Skeletal muscle satellite cell (primary cell): ENCODE data around the gene CEP63.

Experiments used
- H3K27me3 ChIP-seq: 2 replicates; pipeline ENCODE4 v1.7.0; 2013; ENCODE audit warnings: low read length; ENCODE audit not compliant: control insufficient read depth, insufficient read depth
- H3K36me3 ChIP-seq: 2 replicates; pipeline ENCODE4 v1.7.0; 2013; ENCODE audit warnings: mild to moderate bottlenecking, control low read depth, low read length; ENCODE audit not compliant: insufficient read depth
- H3K4me1 ChIP-seq: 2 replicates; pipeline ENCODE4 v1.7.0; 2013; ENCODE audit warnings: low read length; ENCODE audit not compliant: control insufficient read depth, insufficient read depth
- H3K4me2 ChIP-seq: 2 replicates; pipeline ENCODE4 v1.7.0; 2013; ENCODE audit warnings: mild to moderate bottlenecking, low read length
- H3K4me3 ChIP-seq: 2 replicates; pipeline ENCODE4 v1.7.0; 2013; ENCODE audit warnings: low read length
- H3K9ac ChIP-seq: 2 replicates; pipeline ENCODE4 v1.7.0; 2013; ENCODE audit warnings: mild to moderate bottlenecking, low read depth, low read length, moderate library complexity
- H3K9me3 ChIP-seq: replicated peaks from 2 replicates; pipeline ENCODE4 v1.7.0; 2013; ENCODE audit warnings: mild to moderate bottlenecking, control low read depth, low read length

CEP63 gene

DNA sequence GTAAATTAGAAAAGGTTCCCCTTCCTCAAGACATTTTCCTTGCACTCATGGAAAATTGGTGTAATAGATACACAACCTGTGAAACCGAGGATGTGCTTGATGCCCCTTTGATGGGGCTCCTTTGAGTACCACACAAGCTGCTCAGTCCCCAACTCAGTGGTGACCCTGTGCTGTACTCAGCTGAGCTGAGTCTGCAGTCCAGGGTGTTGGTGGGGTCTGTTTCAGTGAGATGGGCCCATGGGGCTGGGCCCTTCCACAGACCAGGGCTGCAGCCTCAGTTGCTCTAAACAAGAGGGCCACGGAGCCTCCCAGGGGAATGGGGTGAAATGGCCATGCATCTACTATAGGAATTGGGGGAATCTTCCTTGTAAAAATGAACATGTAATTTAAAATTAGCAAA is 125.7 kb downstream of the CEP63 start:
- H3K36me3 ChIP-seq = no peaks in the 10 kb centered on the region
- no peaks in the 10 kb centered on the region for H3K4me1 ChIP-seq
- H3K4me3 ChIP-seq = no peak overlapping the region
- H3K27me3 ChIP-seq = peaks cover 25% of the 10 kb centered on the region
- no peak overlapping the region for H3K9ac ChIP-seq
- no peaks in the 10 kb centered on the region for H3K9me3 ChIP-seq
- H3K4me2 ChIP-seq = no peak overlapping the region

DNA sequence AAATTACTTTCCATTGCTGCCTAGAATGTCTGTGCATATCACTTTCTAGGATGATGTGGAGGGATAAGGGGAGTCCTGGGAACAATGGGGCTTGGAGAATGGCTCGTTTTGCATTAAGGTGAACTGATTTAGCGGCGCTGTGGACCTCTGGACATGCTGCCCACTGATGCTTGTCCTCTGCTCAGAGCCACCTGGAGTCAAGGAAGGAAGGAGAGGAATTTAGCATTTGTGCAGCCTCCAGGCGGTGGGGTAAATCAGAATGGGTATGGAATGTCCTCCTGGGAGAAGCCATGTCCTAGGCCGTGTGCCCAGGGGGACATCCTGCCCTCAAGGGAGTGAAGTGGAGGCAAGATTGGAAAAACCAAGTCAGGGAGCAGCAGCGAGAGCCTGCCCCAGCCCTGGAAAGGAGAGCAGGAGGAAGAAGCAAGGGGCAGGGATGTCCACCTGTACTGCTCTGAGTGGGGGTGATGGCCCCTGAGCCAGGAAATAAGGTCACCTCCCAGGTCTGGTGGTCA is 127.2 kb downstream of the CEP63 start:
- Histone ChIP-seq H3K36me3 (no peaks in the 10 kb centered on the region), H3K9me3 (no peaks in the 10 kb centered on the region), H3K4me3 (no peak overlapping the region), H3K27me3 (peaks cover 16% of the 10 kb centered on the region), H3K4me1 (no peaks in the 10 kb centered on the region), H3K9ac (no peak overlapping the region), H3K4me2 (no peak overlapping the region)

DNA sequence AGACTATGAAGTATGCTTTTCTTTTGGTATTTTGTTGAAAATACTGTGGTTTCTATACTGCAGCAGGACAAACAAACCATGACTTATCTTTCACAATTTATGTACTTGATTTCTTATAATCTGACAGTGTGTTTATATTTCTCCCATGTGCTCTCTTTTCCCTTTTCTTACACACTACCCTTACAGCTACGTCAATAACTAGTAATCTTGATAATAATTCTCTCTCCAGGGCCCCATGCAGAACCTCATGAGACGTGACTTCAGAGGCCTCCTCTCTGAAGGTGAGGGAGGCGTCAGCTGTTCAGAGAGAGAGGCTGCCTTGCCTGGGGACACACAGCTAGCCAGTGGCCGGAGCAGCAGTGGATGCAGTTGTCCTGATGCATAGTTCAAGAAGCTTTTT is 129.1 kb downstream of the CEP63 start:
- Histone ChIP-seq H3K4me3 (no peak overlapping the region), H3K27me3 (peaks cover 9% of the 10 kb centered on the region), H3K4me1 (no peaks in the 10 kb centered on the region), H3K9me3 (no peaks in the 10 kb centered on the region), H3K36me3 (no peaks in the 10 kb centered on the region), H3K9ac (no peak overlapping the region), H3K4me2 (no peak overlapping the region)

DNA sequence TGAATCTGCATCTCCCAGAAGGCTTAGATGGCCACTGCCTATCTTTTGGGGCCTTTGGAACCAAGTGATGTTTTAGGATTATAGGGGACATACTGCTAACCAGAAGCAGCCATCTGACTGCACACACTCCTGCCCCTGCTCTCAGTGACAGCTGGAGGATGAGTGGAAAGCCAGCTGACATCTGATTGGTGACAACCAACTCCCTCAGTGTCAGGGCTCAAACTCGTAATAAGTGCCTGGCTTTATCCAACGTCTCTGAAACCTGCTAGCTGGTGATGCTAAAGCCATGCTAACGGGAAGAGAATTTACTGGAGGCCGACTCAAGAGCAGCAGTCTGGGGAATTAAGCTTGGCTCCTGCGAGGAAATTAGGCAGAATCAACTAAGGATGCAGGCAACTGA is 129.9 kb downstream of the CEP63 start:
- Histone ChIP-seq H3K4me3 (no peak overlapping the region), H3K4me2 (no peak overlapping the region), H3K4me1 (no peaks in the 10 kb centered on the region), H3K9me3 (no peaks in the 10 kb centered on the region), H3K9ac (no peak overlapping the region), H3K36me3 (no peaks in the 10 kb centered on the region), H3K27me3 (peaks cover 8% of the 10 kb centered on the region)

DNA sequence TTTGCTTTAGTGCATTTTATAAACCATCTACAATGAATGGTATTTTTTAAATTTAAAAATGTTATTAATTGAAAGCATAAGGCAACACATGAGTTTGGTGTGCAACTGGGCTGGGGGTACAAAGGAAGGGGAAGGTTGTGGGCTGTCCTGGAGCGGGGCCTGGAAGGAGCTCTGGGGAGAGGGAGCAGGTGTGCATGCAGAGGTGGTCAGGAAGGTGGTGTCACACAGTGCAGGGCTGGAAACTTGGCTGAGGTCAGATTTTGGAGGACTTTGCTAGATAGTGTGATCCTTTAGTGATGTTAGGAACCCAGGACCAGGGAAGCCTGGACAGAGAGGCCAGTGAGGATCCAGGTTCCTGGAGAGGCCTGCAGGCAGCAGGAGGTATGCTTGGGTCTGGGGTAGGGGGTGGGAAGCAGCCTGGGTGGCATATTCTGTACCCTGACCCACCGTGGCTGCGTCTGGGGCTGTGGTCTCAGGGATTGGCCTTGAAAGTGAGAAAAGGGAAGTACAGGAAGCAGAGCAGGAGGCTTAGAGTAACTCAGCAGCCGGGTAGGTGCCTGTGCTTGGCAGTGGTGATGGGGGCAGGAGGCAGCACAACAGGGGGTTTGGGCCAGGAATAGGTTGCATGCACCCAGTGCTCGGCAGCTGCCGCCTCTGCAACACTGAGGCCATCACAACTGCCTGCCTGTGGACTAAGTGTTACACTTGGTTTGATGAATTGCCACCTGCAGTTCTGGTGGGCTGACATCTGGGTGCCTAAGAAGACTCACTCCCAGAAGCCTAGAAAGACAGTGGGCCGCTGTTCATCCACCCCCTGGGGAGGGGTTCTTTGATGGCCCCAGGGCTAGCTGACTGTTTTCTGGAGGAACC is 132.0 kb downstream of the CEP63 start:
- Histone ChIP-seq H3K9ac (no peak overlapping the region), H3K4me3 (no peak overlapping the region), H3K4me1 (no peaks in the 10 kb centered on the region), H3K9me3 (no peaks in the 10 kb centered on the region), H3K4me2 (no peak overlapping the region), H3K27me3 (peaks cover 2% of the 10 kb centered on the region), H3K36me3 (no peaks in the 10 kb centered on the region)

DNA sequence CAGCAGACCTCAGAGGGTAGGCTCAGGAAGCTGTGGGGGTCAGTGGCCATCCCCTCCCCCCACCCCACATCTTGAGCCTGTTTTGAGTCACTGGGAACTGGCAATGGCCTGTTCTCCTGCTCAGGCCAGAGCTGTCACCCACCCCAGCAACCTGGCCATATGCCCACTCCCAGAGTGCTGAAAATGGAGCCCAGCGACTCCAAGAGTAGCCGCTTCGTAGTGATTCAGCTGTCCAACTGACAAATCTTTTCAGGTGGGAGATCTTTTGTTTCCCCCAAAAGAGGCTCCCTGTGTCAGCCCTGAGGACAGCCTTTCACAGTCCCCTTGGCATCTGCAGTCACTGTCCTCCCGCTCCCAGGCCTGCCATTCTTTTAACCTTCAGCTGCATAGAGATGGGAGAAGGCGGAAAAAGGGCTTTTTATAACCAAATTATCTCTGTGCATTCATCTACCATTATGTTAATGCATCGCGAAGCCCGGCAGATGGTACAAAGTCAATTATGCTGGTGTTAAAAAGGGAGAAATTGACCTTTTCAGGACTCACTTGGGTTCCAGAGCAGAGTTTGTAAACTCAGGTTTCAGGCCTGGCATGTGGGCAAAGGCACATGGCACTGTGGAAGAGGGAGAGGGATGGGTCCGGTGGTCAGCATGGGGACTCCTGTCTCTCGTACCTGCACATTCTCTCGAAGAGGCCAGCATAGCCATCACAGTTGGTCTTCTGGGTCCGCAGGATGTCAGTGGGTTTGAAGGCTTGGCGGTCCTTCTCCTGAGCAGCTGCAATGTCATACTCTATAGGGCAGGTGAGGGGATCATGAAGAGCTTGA is 132.8 kb downstream of the CEP63 start:
- H3K9me3 ChIP-seq = no peaks in the 10 kb centered on the region
- no peaks in the 10 kb centered on the region for H3K27me3 ChIP-seq
- H3K4me3 ChIP-seq = no peak overlapping the region
- no peak overlapping the region for H3K4me2 ChIP-seq
- no peaks in the 10 kb centered on the region for H3K36me3 ChIP-seq
- no peak overlapping the region for H3K9ac ChIP-seq
- H3K4me1 ChIP-seq = no peaks in the 10 kb centered on the region

DNA sequence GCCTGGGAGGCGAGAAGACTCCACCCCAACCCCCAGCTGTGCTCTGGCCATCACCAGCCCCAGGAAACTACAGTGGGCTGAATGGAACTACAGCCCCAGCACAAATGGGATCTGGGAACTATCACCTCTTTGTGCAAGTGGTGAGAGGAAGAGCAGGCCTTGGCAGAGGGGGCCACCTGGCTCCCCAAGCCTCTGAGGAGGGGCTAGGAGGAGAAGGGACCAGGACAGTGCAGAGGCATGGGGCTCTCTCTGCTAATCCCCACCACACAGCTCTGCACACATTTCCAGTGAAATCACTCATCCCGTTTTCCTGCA is 133.4 kb downstream of the CEP63 start:
- H3K9ac ChIP-seq = no peak overlapping the region
- H3K27me3 ChIP-seq = no peaks in the 10 kb centered on the region
- H3K4me2 ChIP-seq = no peak overlapping the region
- H3K9me3 ChIP-seq = no peaks in the 10 kb centered on the region
- no peaks in the 10 kb centered on the region for H3K4me1 ChIP-seq
- no peak overlapping the region for H3K4me3 ChIP-seq
- no peaks in the 10 kb centered on the region for H3K36me3 ChIP-seq

DNA sequence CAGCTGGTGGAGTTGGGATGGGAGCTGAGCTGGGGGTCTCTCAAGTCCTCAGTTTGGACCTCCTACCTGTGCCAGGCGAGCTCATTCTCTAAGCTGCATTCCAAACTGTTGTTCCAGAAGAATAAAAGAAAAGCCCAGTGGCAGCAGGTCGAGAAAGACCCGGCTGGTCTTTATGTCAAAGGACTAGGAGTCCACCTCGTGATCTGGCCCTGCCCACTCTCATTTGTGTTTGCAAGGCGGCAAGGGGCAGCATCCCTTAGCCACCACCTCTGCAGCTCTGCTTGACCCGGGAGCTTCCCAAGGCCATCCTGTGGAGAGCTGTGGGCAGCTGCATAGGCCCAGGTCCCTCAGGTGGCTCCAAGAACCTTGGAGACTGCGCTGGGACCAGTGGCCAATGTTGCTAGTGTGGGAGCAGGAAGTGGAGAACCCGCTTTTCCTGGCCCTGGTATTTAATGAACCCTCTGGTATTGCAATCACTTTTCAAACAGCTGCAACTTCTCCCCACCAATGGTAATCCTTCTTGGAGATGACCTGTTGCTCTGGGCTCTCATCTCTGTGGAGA is 134.1 kb downstream of the CEP63 start:
- no peak overlapping the region for H3K4me2 ChIP-seq
- H3K4me1 ChIP-seq = no peaks in the 10 kb centered on the region
- H3K4me3 ChIP-seq = no peak overlapping the region
- H3K9me3 ChIP-seq = no peaks in the 10 kb centered on the region
- H3K36me3 ChIP-seq = no peaks in the 10 kb centered on the region
- no peak overlapping the region for H3K9ac ChIP-seq
- H3K27me3 ChIP-seq = no peaks in the 10 kb centered on the region

DNA sequence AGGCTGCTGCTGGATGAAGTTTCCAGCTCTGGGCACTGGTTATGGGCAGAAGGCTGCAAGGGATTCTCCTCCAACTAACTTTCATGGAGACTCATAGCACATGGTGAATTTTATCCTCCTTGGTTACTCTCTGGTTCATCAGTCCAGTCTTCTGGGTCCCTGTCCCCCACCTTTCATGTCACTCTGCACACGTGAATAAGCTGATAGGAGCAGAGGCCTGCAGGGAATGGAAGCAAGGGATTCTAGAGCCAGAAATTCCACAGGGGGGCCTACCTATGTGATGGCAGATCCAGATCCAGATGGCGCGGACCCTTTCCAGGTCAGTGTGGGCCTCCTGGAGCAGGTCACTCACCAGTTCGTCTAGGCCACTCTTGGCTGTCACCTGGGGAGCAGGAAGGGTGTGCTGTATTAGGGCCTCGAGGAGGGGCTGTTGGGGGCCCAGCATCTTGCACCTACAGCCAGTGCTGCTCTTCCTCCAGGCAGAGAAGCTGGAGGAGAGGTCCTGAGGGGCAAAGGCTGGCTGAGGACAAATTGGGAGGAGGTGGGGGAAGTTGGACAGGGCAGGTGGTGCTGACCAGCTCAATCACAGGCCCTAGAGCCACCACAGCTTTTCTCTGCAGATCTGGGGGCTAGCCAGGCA is 134.7 kb downstream of the CEP63 start:
- Histone ChIP-seq H3K4me2 (no peak overlapping the region), H3K9ac (no peak overlapping the region), H3K36me3 (no peaks in the 10 kb centered on the region), H3K27me3 (no peaks in the 10 kb centered on the region), H3K4me3 (no peak overlapping the region), H3K9me3 (no peaks in the 10 kb centered on the region), H3K4me1 (no peaks in the 10 kb centered on the region)

DNA sequence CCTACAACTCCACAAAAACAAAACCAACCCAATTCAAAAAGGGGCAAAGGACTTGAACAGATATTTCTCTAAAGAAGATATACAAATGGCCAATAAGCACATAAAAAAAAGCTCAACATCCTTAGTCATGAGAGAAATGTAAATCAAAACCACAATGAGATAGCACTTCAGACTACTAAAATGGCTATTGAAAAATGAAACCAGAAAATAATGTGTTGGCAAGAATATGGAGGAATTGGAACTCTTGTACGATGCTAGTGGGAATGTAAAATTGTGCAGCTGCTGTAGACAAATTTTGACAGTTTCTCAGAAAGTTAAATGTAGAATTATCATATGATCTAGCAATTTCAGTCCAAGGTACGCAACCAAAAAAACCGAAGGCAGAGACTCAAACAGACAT is 136.0 kb downstream of the CEP63 start:
- H3K4me2 ChIP-seq = no peak overlapping the region
- no peaks in the 10 kb centered on the region for H3K27me3 ChIP-seq
- no peaks in the 10 kb centered on the region for H3K4me1 ChIP-seq
- no peak overlapping the region for H3K9ac ChIP-seq
- no peaks in the 10 kb centered on the region for H3K9me3 ChIP-seq
- H3K36me3 ChIP-seq = no peaks in the 10 kb centered on the region
- H3K4me3 ChIP-seq = no peak overlapping the region

DNA sequence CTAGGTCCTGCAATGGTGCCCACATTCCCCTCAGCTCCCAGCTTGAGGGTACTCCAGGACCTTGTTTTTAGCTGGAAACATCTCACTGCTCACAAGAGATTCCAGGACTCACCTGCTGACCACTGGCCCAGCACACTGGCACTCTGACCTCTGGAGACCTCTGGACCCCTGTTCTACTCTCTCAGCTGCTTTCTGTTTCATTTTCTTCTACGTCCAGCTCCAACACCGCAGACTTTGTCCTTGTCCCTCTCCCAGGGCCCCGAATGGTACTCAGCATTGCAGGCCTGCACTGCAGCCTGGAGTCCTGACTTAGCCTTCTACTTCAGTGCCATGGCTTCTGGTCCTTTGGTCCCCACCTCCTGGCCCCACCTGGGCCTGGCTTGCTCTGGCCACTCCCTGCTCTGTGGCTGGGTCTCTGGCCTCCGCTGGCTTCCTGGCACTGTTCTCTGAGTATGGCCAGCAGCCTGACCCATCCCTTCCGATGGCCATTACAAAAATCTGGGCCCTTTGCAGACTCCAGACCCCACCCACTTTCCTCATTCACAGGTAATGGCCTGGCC is 137.0 kb downstream of the CEP63 start:
- no peak overlapping the region for H3K4me3 ChIP-seq
- H3K9me3 ChIP-seq = no peaks in the 10 kb centered on the region
- H3K27me3 ChIP-seq = no peaks in the 10 kb centered on the region
- no peaks in the 10 kb centered on the region for H3K4me1 ChIP-seq
- H3K36me3 ChIP-seq = no peaks in the 10 kb centered on the region
- no peak overlapping the region for H3K4me2 ChIP-seq
- no peak overlapping the region for H3K9ac ChIP-seq
